Measurements from ENCODE around the gene TSPAN18. TPM values are rescaled to one million over a fixed set of nuclear protein-coding genes. Genes with fewer than 3 reads are reported as not detected.
A peak's percentile ranks its signal among the peaks of the same experiment; 100 is the strongest.

Gene TSPAN18
- total and polyA plus RNA-seq, 2 of the 8 experiments (the other 6 are each of a cell fraction or from before 2014, with no cell fraction given): 5.2 to 10.2 TPM

DNA sequence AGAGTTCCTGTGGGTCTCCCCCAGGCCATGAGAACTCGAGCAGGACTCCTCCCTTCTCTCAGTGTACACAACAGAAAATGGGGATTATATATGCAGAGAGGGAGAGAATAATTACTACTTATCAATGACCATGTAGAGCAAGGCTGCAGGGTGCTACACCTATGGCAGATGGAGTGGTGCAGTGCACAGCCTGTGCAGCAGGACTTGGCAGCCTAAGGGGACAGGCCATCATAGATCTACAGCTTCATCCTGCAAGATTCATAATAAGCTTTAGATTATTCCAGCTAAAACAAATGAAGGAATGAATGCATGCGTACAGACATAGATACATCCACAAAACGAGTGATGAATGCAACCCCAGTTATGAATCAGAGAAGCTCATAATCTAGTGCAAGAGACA, 232.3 kb downstream of the TSPAN18 start:
- FAIRE-seq: no peak
- Histone ChIP-seq H3K56ac (replicated peaks; ENCODE audit: insufficient read length, low read depth, low read length) (no peak overlapping the region), H2AK5ac (ENCODE audit: low read depth, low read length) (0 out of 2 replicates have a peak overlapping the region, but pooled peaks have one; percentile 30), H3K36me3 (ENCODE audit: control insufficient read depth in 2 of 4, insufficient read depth in 4 of 4, low read length in 3 of 4) (no peaks in the 10 kb centered on the region), H3K14ac (ENCODE audit: insufficient read length) (no peak overlapping the region), H3K4me2 (ENCODE audit: insufficient read depth in 1 of 2, low read depth in 2 of 2, low read length in 2 of 2) (no peak overlapping the region), H2BK15ac (ENCODE audit: low read length) (peak overlapping the region; percentile 76; the same call in 1 of the 2 replicates), H3K23me2 (ENCODE audit: low read depth, low read length) (no peaks in the 10 kb centered on the region; the same call in 1 of the 2 replicates), H3K79me2 (ENCODE audit: control insufficient read depth in 1 of 2, insufficient read depth in 2 of 2, low read length in 2 of 2) (no peaks in the 10 kb centered on the region), H3K4me1 (replicated peaks in 1 of 4; ENCODE audit: control insufficient read depth in 3 of 4, insufficient read depth in 4 of 4, low read length in 3 of 4) (peaks cover 22 to 65% (median 38%) of the 10 kb centered on the region in 4 experiments), H3K18ac (ENCODE audit: extremely low read depth, low read length) (peak overlapping the region; percentile 85; the same call in 1 of the 2 replicates), H4K5ac (ENCODE audit: insufficient read length, low read depth, low read length) (no peak overlapping the region), H4K20me1 (replicated peaks in 1 of 2; ENCODE audit: control insufficient read depth in 1 of 2, insufficient read depth in 2 of 2, low read length in 2 of 2) (no peaks in the 10 kb centered on the region), H3K9me3 (ENCODE audit: insufficient read depth in 2 of 2, low read depth in 1 of 2, low read length in 1 of 2) (no peaks in the 10 kb centered on the region), H3K23ac (ENCODE audit: insufficient read length) (no peak overlapping the region), H2BK12ac (ENCODE audit: low read depth, low read length) (peak overlapping the region; percentile 40; the same call in 1 of the 2 replicates), H3K27me3 (replicated peaks in 1 of 4; ENCODE audit: control insufficient read depth in 3 of 4, extremely low read depth in 1 of 4, insufficient read depth in 3 of 4, low read length in 3 of 4) (peaks cover 0 to 2% (median 0%) of the 10 kb centered on the region in 4 experiments; a peak in 3 of 7 replicates), H3K4me3 (ENCODE audit: extremely low read depth in 1 of 4, insufficient read depth in 2 of 4, low read depth in 3 of 4, low read length in 4 of 4) (no peak overlapping the region), H4K8ac (ENCODE audit: extremely low read depth, insufficient read depth, low read length) (no peak overlapping the region), H3K27ac (ENCODE audit: low read depth, low read length) (no peak overlapping the region), H3K79me1 (ENCODE audit: low read depth, low read length) (no peaks in the 10 kb centered on the region; the same call in 1 of the 2 replicates), H3K9ac (replicated peaks in 1 of 4; ENCODE audit: extremely low read depth in 1 of 4, low read depth in 3 of 4, low read length in 3 of 4) (no peak overlapping the region), H3K4ac (replicated peaks; ENCODE audit: insufficient read length, low read depth, low read length) (no peak overlapping the region), H2BK5ac (ENCODE audit: low read depth, low read length) (no peak overlapping the region), H4K91ac (replicated peaks; ENCODE audit: insufficient read length, low read length) (no peak overlapping the region), H2BK20ac (ENCODE audit: low read length) (peak overlapping the region; percentile 91), H2BK120ac (replicated peaks; ENCODE audit: low read depth, low read length) (no peak overlapping the region), H2AFZ (ENCODE audit: low read length) (no peak overlapping the region)
- no peak for DNase-seq (ENCODE audit: low read depth in 1 of 2, low spot score in 2 of 2)
- POLR2A ChIA-PET (ENCODE audit: partially characterized antibody): interaction anchor here (0.7 to 1.5 kb wide), 4 partner anchors 10 to 20 kb away, joined by 3 to 6 read pairs (median 4); no protein-coding TSS in a partner anchor
- TF ChIP-seq POLR2A (IDR thresholded peaks at IDR 0.05; ENCODE audit: control extremely low read depth in 1 of 2, low read depth in 2 of 2, low read length in 2 of 2) (no peak), RBBP5 (IDR thresholded peaks at IDR 0.05; ENCODE audit: borderline replicate concordance, low read depth, low read length) (no peak), KDM1A (IDR thresholded peaks at IDR 0.05; ENCODE audit: borderline replicate concordance, low read length) (peak; percentile 60; the same call in 1 of the 2 replicates)
- CTCF ChIA-PET (ENCODE audit: partially characterized antibody): interaction anchor here (0.6 to 38.2 kb wide), 10 partner anchors 9 to 342 kb away, joined by 3 to 731 read pairs (median 8); partner anchors contain the start of gene TP53I11
- WGBS, 2 experiments (ENCODE audit: extremely low coverage in 1 of 2, insufficient coverage in 1 of 2, insufficient read length in 1 of 2, insufficient replicate concordance in 2 of 2, low coverage in 1 of 2, low lambda C conversion rate in 2 of 2, missing lambda C conversion rate in 1 of 2): 86% methylated on average over 3 of the region's 3 CpGs; no CpG with 5 or more reads in 1 of the 2 experiments
